Loucy (cell line): ENCODE measurements around the gene NUP85.

ENCODE experiments used
- H2AFZ ChIP-seq: fragments of 200-600 bp; sonication (generic); 2 replicates; pipeline ENCODE4 v1.6.0; 2016; ENCODE audit warnings: antibody characterized with exemption, mild to moderate bottlenecking, low read length, moderate library complexity
- H3F3A ChIP-seq: fragments of 200-600 bp; 2 replicates; pipeline ENCODE4 v1.6.0; 2016; ENCODE audit warnings: antibody characterized with exemption, low read depth, mild to moderate bottlenecking
- H3K27me3 ChIP-seq: fragments of 200-600 bp; sonication (generic); 2 replicates; pipeline ENCODE4 v1.6.1; 2014; ENCODE audit warnings: low read length, mild to moderate bottlenecking; ENCODE audit not compliant: insufficient read depth, poor library complexity, severe bottlenecking
- H3K36me3 ChIP-seq: fragments of 200-600 bp; sonication (generic); 2 replicates; pipeline ENCODE4 v1.6.1; 2016; ENCODE audit warnings: low read length; ENCODE audit not compliant: insufficient read depth
- H3K4me1 ChIP-seq: fragments of 200-600 bp; sonication (generic); 2 replicates; pipeline ENCODE4 v1.5.1; 2014; ENCODE audit warnings: low read length, mild to moderate bottlenecking; ENCODE audit not compliant: insufficient read depth, poor library complexity, severe bottlenecking
- H3K4me2 ChIP-seq: fragments of 200-600 bp; sonication (generic); 2 replicates; pipeline ENCODE4 v1.6.0; 2014; ENCODE audit warnings: antibody characterized with exemption, low read length, low read depth, mild to moderate bottlenecking; ENCODE audit not compliant: poor library complexity, severe bottlenecking
- H3K4me3 ChIP-seq: fragments of 200-600 bp; sonication (generic); 2 replicates; pipeline ENCODE4 v1.5.1; 2014; ENCODE audit warnings: low read length, mild to moderate bottlenecking, mixed read lengths; ENCODE audit not compliant: poor library complexity, severe bottlenecking
- H3K79me2 ChIP-seq: fragments of 200-600 bp; sonication (generic); 2 replicates; pipeline ENCODE4 v1.6.1; 2014; ENCODE audit warnings: low read length; ENCODE audit not compliant: insufficient read depth
- H3K9ac ChIP-seq: fragments of 200-600 bp; sonication (generic); 2 replicates; pipeline ENCODE4 v1.6.0; 2014; ENCODE audit warnings: mild to moderate bottlenecking, low read depth, low read length, moderate library complexity; ENCODE audit not compliant: poor library complexity, severe bottlenecking
- H3K9me2 ChIP-seq: fragments of 200-600 bp; sonication (generic); replicated peaks from 2 replicates; pipeline ENCODE4 v1.6.1; 2016; ENCODE audit warnings: low read depth, low read length, mixed read lengths
- H3K9me3 ChIP-seq: fragments of 200-600 bp; sonication (generic); 2 replicates; pipeline ENCODE4 v1.6.1; 2014; ENCODE audit warnings: mild to moderate bottlenecking, antibody characterized with exemption, low read length, low read depth; ENCODE audit not compliant: insufficient read depth
- H4K20me1 ChIP-seq: fragments of 200-600 bp; sonication (generic); 2 replicates; pipeline ENCODE4 v1.6.0; 2014; ENCODE audit warnings: antibody characterized with exemption, low read length, mild to moderate bottlenecking; ENCODE audit not compliant: insufficient read depth, poor library complexity, severe bottlenecking
- EZH2phosphoT487 ChIP-seq: fragments of 200-600 bp; IDR thresholded peaks from 2 replicates; pipeline ENCODE4 v1.6.1; 2018; ENCODE audit warnings: antibody characterized with exemption, mild to moderate bottlenecking, moderate library complexity, borderline replicate concordance
- TF ChIP-seq, protein P1 (sequence below): fragments of 200-600 bp; sonication (generic); conservative IDR thresholded peaks from 2 replicates; pipeline ENCODE4 v1.5.1; 2014; ENCODE audit warnings: mild to moderate bottlenecking, antibody characterized with exemption, low read length

Gene NUP85

DNA sequence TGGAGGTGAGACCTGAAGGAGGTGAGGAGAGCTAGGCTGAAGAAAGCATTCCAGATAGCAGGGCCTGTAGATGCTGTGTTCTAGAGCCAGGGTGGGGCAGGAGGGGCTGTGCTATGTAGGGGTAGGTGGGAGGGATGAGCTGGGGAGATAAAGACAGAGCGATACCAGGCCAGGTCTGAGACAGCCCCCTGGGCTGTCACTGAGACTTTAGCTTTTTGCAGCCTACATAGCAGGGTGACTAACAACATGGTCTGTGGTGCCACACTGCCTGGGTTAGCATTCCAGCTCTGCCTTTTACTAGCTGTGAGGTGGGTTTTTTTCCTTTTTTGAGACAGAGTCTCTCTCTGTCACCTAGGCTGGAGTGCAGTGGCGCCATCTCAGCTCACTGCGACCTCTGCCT lies 14.3 kb downstream of the NUP85 start:
- no peak for TF ChIP-seq EZH2phosphoT487
- TF ChIP-seq, protein P1, sequence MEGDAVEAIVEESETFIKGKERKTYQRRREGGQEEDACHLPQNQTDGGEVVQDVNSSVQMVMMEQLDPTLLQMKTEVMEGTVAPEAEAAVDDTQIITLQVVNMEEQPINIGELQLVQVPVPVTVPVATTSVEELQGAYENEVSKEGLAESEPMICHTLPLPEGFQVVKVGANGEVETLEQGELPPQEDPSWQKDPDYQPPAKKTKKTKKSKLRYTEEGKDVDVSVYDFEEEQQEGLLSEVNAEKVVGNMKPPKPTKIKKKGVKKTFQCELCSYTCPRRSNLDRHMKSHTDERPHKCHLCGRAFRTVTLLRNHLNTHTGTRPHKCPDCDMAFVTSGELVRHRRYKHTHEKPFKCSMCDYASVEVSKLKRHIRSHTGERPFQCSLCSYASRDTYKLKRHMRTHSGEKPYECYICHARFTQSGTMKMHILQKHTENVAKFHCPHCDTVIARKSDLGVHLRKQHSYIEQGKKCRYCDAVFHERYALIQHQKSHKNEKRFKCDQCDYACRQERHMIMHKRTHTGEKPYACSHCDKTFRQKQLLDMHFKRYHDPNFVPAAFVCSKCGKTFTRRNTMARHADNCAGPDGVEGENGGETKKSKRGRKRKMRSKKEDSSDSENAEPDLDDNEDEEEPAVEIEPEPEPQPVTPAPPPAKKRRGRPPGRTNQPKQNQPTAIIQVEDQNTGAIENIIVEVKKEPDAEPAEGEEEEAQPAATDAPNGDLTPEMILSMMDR, result no peak
- Histone ChIP-seq H3K9ac (no peak overlapping the region), H3K9me2 (no peaks in the 10 kb centered on the region), H3K79me2 (no peaks in the 10 kb centered on the region), H3K36me3 (peaks cover 62% of the 10 kb centered on the region; the same call in 1 of the 2 replicates), H3K9me3 (no peaks in the 10 kb centered on the region), H3K4me1 (no peaks in the 10 kb centered on the region), H3K4me3 (no peak overlapping the region), H4K20me1 (no peaks in the 10 kb centered on the region), H3K4me2 (no peak overlapping the region), H3K27me3 (no peaks in the 10 kb centered on the region), H3F3A (no peaks in the 10 kb centered on the region), H2AFZ (no peak overlapping the region)

DNA sequence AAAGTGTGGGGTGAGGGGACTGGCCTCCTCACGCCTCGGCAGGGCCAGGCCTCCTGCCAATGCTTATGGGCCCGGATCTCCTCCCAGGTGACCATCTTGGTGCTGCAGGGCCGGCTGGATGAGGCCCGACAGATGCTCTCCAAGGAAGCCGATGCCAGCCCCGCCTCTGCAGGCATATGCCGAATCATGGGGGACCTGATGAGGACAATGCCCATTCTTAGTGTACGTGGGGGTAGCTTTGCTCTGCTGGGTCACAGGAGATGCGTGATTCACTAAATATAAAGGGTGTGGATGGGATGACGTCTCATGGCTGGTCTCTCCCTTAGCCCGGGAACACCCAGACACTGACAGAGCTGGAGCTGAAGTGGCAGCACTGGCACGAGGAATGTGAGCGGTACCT lies 19.5 kb downstream of the NUP85 start:
- Histone ChIP-seq H3K4me1 (no peaks in the 10 kb centered on the region), H3K9me3 (no peaks in the 10 kb centered on the region), H3K27me3 (no peaks in the 10 kb centered on the region), H2AFZ (no peak overlapping the region), H3K9me2 (no peaks in the 10 kb centered on the region), H4K20me1 (no peaks in the 10 kb centered on the region), H3F3A (no peaks in the 10 kb centered on the region), H3K79me2 (no peaks in the 10 kb centered on the region), H3K4me2 (no peak overlapping the region), H3K4me3 (no peak overlapping the region), H3K36me3 (peaks cover 61% of the 10 kb centered on the region; the same call in 1 of the 2 replicates), H3K9ac (no peak overlapping the region)
- TF ChIP-seq, protein P1, result no peak
- no peak for TF ChIP-seq EZH2phosphoT487

DNA sequence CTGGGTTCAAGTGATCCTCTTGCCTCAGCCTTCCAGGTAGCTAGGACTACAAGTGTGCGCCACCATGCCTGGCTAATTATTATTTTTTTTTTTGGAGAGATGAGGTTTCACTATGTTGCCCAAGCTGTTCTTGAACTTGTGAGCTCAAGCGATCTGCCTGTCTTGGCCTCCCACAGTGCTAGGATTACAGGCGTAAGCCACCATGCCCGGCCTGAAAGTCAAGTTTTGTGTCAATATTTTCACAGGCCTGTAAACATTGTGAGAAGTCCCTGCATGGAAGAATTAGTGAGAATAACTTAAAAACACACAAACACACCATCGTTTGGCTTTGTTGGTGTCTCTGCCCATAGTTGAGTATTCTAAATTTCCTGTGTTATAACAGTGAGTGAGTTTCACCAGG lies 22.2 kb downstream of the NUP85 start:
- Histone ChIP-seq H3K9ac (no peak overlapping the region), H3F3A (no peaks in the 10 kb centered on the region), H2AFZ (no peak overlapping the region), H3K36me3 (peaks cover 70% of the 10 kb centered on the region; the same call in 1 of the 2 replicates), H3K27me3 (no peaks in the 10 kb centered on the region), H3K79me2 (no peaks in the 10 kb centered on the region), H3K4me3 (no peak overlapping the region), H3K4me1 (no peaks in the 10 kb centered on the region), H3K4me2 (no peak overlapping the region), H3K9me2 (no peaks in the 10 kb centered on the region), H4K20me1 (no peaks in the 10 kb centered on the region), H3K9me3 (no peaks in the 10 kb centered on the region)
- no peak for TF ChIP-seq EZH2phosphoT487
- TF ChIP-seq, protein P1, result no peak
